GM13977 (cell line): ENCODE measurements around the gene DLEC1.

Experiments used
- DNase-seq: peaks from one replicate; pipeline ENCODE4 v3.0.0; 2012; ENCODE audit warnings: low spot score
- CTCF ChIP-seq: IDR thresholded peaks from 2 replicates; pipeline ENCODE4 v1.5.1; 2012; ENCODE audit warnings: mild to moderate bottlenecking, control low read depth; ENCODE audit not compliant: insufficient read depth; ENCODE audit errors: extremely low read depth, missing control alignments
- in situ Hi-C: fragments of 300-500 bp; cut with MboI; formaldehyde crosslinking; loops from one replicate; pipeline ENCODE4 v1.12.0; 2022; ENCODE audit warnings: low sequenced_read_pairs, low pct_unique_long_range_greater_than_20kb, mixed read lengths, inconsistent platforms; ENCODE audit not compliant: unreplicated experiment

The DLEC1 gene

GRCh38 chr3:38098376-38098723 is 59.3 kb downstream of the DLEC1 start:
- in situ Hi-C loops = no loop called here
- no peak for DNase-seq
- TF ChIP-seq CTCF = no peak

GRCh38 chr3:38099518-38099917 is 60.5 kb downstream of the DLEC1 start:
- no peak for TF ChIP-seq CTCF
- no peak for DNase-seq
- in situ Hi-C loops = no loop called here

- no peak for DNase-seq
- TF ChIP-seq CTCF = no peak
- in situ Hi-C loops = no loop called here
Measured at GRCh38 chr3:38100498-38100897, 61.5 kb downstream of the DLEC1 start.

GRCh38 chr3:38101811-38102443 is 62.9 kb downstream of the DLEC1 start:
- no peak for TF ChIP-seq CTCF
- in situ Hi-C loops = no loop called here
- DNase-seq = no peak

GRCh38 chr3:38102444-38102814 is 63.4 kb downstream of the DLEC1 start:
- DNase-seq = no peak
- in situ Hi-C loops = no loop called here
- TF ChIP-seq CTCF = no peak

- in situ Hi-C loops = no loop called here
- no peak for TF ChIP-seq CTCF
- no peak for DNase-seq
Measured at GRCh38 chr3:38105525-38105924, 66.5 kb downstream of the DLEC1 start.
